ENCODE results near the gene LAMC1.

GRCh38 chr1:183124259-183124658 lies 101.0 kb downstream of the LAMC1 start:
- TF ChIP-seq CTCF (conservative IDR thresholded peaks at IDR 0.05) = no peak
- TF ChIP-seq ZFX (IDR thresholded peaks at IDR 0.05) = no peak
